ENCODE measurements around the gene IL1B.

The IL1B gene

GRCh38 chr2:112836695-112837117 is at the start of gene IL1B:
Gene IL1B (minus strand): TSS chr2:112836779. CDS start chr2:112836229, 550 bp downstream.
- no peak within 1 kb of the TSS for H3K4me3 ChIP-seq (ENCODE audit: low read depth, low read length)
- DNase-seq (ENCODE audit: low read depth): no peak
- TF ChIP-seq CTCF (IDR thresholded peaks at IDR 0.05; ENCODE audit: low read depth, low read length, missing control alignments): no peak

GRCh38 chr2:112886291-112886690 is 49.7 kb upstream of the IL1B start:
- DNase-seq (ENCODE audit: low read depth): no peak
- no peak overlapping the region for H3K4me3 ChIP-seq (ENCODE audit: low read depth, low read length)
- TF ChIP-seq CTCF (IDR thresholded peaks at IDR 0.05; ENCODE audit: low read depth, low read length, missing control alignments): no peak

- no peak for TF ChIP-seq CTCF (IDR thresholded peaks at IDR 0.05; ENCODE audit: low read depth, low read length, missing control alignments)
- DNase-seq (ENCODE audit: low read depth): no peak
Measured at GRCh38 chr2:112885506-112885902, 48.9 kb upstream of the IL1B start.

GRCh38 chr2:112884869-112885505 is 48.4 kb upstream of the IL1B start:
- peak; percentile 85 for TF ChIP-seq CTCF (IDR thresholded peaks at IDR 0.05; ENCODE audit: low read depth, low read length, missing control alignments)
- no peak for DNase-seq (ENCODE audit: low read depth)

More at GRCh38 chr2:112885506-112885902, 48.9 kb upstream of the IL1B start:
- H3K4me3 ChIP-seq (ENCODE audit: low read depth, low read length): no peak overlapping the region

GRCh38 chr2:112883669-112884068 is 47.1 kb upstream of the IL1B start:
- DNase-seq (ENCODE audit: low read depth): no peak
- TF ChIP-seq CTCF (IDR thresholded peaks at IDR 0.05; ENCODE audit: low read depth, low read length, missing control alignments): no peak
- no peak overlapping the region for H3K4me3 ChIP-seq (ENCODE audit: low read depth, low read length)

More at GRCh38 chr2:112884869-112885505, 48.4 kb upstream of the IL1B start:
- H3K4me3 ChIP-seq (ENCODE audit: low read depth, low read length): no peak overlapping the region

- peak; percentile 51 for DNase-seq (ENCODE audit: low read depth)
- no peak for TF ChIP-seq CTCF (IDR thresholded peaks at IDR 0.05; ENCODE audit: low read depth, low read length, missing control alignments)
- H3K4me3 ChIP-seq (ENCODE audit: low read depth, low read length): no peak overlapping the region
Measured at GRCh38 chr2:112881217-112881985, 44.8 kb upstream of the IL1B start.

Data from GM12864 (cell line).